Ureter (tissue), 1 donor: ENCODE data around the gene LRRD1. TPM values are rescaled to one million over a fixed set of nuclear protein-coding genes. Genes with fewer than 3 reads are reported as not detected.

Experiments used
- total RNA-seq: library from RNA; stranded (reverse); gene quantifications from one replicate; pipeline ENCODE4 v1.2.4, GENCODE V29; 2023
- donor health status: DM: yes; HTN: yes; CAD: no.

The LRRD1 gene
- total RNA-seq, 1 donor from 2014 or later = not detected

Other genes starting within 250 kb of the LRRD1 start
- gene AKAP9, start 238.3 kb downstream of the LRRD1 start, total RNA-seq = 88.2 TPM
- 96.3 TPM for gene CYP51A1, start 44.7 kb downstream of the LRRD1 start, total RNA-seq
- 49.4 TPM for gene KRIT1, start 66.8 kb upstream of the LRRD1 start, total RNA-seq
- gene ANKIB1, start 66.8 kb upstream of the LRRD1 start, total RNA-seq = 78.0 TPM